Neuronal stem cell (in vitro differentiated cells): Measurements from ENCODE around the gene CHAC2.
"Not testable (repeated sequence)": the region's sequence is repeated elsewhere in the genome, so short reads cannot be mapped to it uniquely, and the experiment has no call there.

Experiments used
- DNase-seq: peaks from one replicate; pipeline ENCODE4 v3.0.0-alpha.2; 2013; ENCODE audit warnings: low spot score
- H2AFZ ChIP-seq: one replicate; pipeline ENCODE4 v1.6.1; 2013; ENCODE audit warnings: mild to moderate bottlenecking, low read length, inconsistent platforms
- H2AK5ac ChIP-seq: 2 replicates; pipeline ENCODE4 v1.6.1; 2013; ENCODE audit warnings: low read depth, mild to moderate bottlenecking, inconsistent platforms, low read length, moderate library complexity, mixed read lengths
- H2BK120ac ChIP-seq: 2 replicates; pipeline ENCODE4 v1.6.1; 2013; ENCODE audit warnings: low read depth, mild to moderate bottlenecking, inconsistent platforms, low read length, moderate library complexity, mixed read lengths
- H2BK12ac ChIP-seq: one replicate; pipeline ENCODE4 v1.6.1; 2013; ENCODE audit warnings: low read length, inconsistent platforms
- H2BK15ac ChIP-seq: 2 replicates; pipeline ENCODE4 v1.6.1; 2013; ENCODE audit warnings: mild to moderate bottlenecking, low read length, inconsistent platforms, mixed read lengths
- H2BK5ac ChIP-seq: one replicate; pipeline ENCODE4 v1.6.1; 2013; ENCODE audit warnings: inconsistent platforms, mild to moderate bottlenecking, low read length, moderate library complexity
- H3K14ac ChIP-seq: one replicate; pipeline ENCODE4 v1.6.1; 2013; ENCODE audit warnings: low read length, inconsistent platforms
- H3K18ac ChIP-seq: 2 replicates; pipeline ENCODE4 v1.6.1; 2013; ENCODE audit warnings: low read length, inconsistent platforms
- H3K23ac ChIP-seq: 2 replicates; pipeline ENCODE4 v1.6.1; 2013; ENCODE audit warnings: low read depth, mild to moderate bottlenecking, mixed read lengths, low read length, inconsistent platforms; ENCODE audit not compliant: poor library complexity
- H3K27ac ChIP-seq: replicated peaks from 3 replicates; pipeline ENCODE4 v1.5.1; 2013; ENCODE audit warnings: low read length, inconsistent platforms
- H3K27me3 ChIP-seq, 3 experiments: 2 replicates each; pipeline ENCODE4 v1.6.1; 2013; ENCODE audit warnings: low read length in 3 of 3, mild to moderate bottlenecking in 2 of 3, inconsistent platforms in 1 of 3, low read depth in 1 of 3, mixed read lengths in 1 of 3, moderate library complexity in 1 of 3; ENCODE audit not compliant: control insufficient read depth in 3 of 3, insufficient read depth in 3 of 3
- H3K36me3 ChIP-seq, 2 donors: replicated peaks in 1 of 2; 2 replicates each; pipeline ENCODE4 v1.6.1; 2013; ENCODE audit warnings: low read length in 2 of 2; ENCODE audit not compliant: control insufficient read depth in 2 of 2, insufficient read depth in 2 of 2
- H3K4ac ChIP-seq: 2 replicates; pipeline ENCODE4 v1.6.1; 2013; ENCODE audit warnings: inconsistent platforms, mild to moderate bottlenecking, low read length, moderate library complexity
- H3K4me1 ChIP-seq, 2 donors: 1 replicate in 1 of 2; 2 replicates in 1 of 2; pipeline ENCODE4 v1.6.1; 2013; ENCODE audit warnings: low read length in 2 of 2, low read depth in 1 of 2; ENCODE audit not compliant: control insufficient read depth in 2 of 2, insufficient read depth in 1 of 2
- H3K4me2 ChIP-seq: one replicate; pipeline ENCODE4 v1.6.1; 2013; ENCODE audit warnings: mild to moderate bottlenecking, low read length, inconsistent platforms; ENCODE audit not compliant: insufficient read depth, poor library complexity, severe bottlenecking
- H3K4me3 ChIP-seq, 2 donors: 2 replicates each; pipeline ENCODE4 v1.5.1; 2013; ENCODE audit warnings: low read length in 2 of 2, mild to moderate bottlenecking in 2 of 2, inconsistent platforms in 1 of 2, moderate library complexity in 1 of 2
- H3K79me1 ChIP-seq: one replicate; pipeline ENCODE4 v1.6.1; 2013; ENCODE audit warnings: low read depth, mild to moderate bottlenecking, inconsistent platforms, low read length, moderate library complexity
- H3K9ac ChIP-seq: one replicate; pipeline ENCODE4 v1.6.1; 2013; ENCODE audit warnings: mild to moderate bottlenecking, low read depth, low read length, inconsistent platforms; ENCODE audit not compliant: poor library complexity
- H3K9me3 ChIP-seq, 2 donors: replicated peaks in 1 of 2; 2 replicates each; pipeline versions ENCODE3 to v1.6.1; 2013; ENCODE audit warnings: low read length in 2 of 2, mild to moderate bottlenecking in 2 of 2, inconsistent platforms in 1 of 2, low read depth in 1 of 2, mixed read lengths in 1 of 2, moderate library complexity in 1 of 2; ENCODE audit not compliant: control insufficient read depth in 2 of 2, insufficient read depth in 1 of 2
- H4K8ac ChIP-seq: one replicate; pipeline ENCODE4 v1.6.1; 2013; ENCODE audit warnings: low read depth, mild to moderate bottlenecking, inconsistent platforms, low read length, moderate library complexity
- H4K91ac ChIP-seq: one replicate; pipeline ENCODE4 v1.6.1; 2013; ENCODE audit warnings: low read length, low read depth, mild to moderate bottlenecking, inconsistent platforms; ENCODE audit not compliant: poor library complexity
- WGBS, 2 donors: extraction: QIAGEN DNeasy Blood & Tissue Kit; methylation state at CpG; one replicate each; pipeline ENCODE4 v1.1.7; 2013; ENCODE audit warnings: missing lambda C conversion rate in 2 of 2, mixed read lengths in 1 of 2; ENCODE audit not compliant: insufficient read length in 2 of 2, insufficient replicate concordance in 1 of 2; ENCODE audit errors: extremely low coverage in 2 of 2; 5-methylcytosine and 5-hydroxymethylcytosine counted together

CHAC2 gene

GRCh38 chr2:53821810-53822209, 54.2 kb downstream of the CHAC2 start:
- WGBS, 2 donors: no CpG with 5 or more reads among the region's 6 CpGs
- no peak overlapping the region for H2BK120ac ChIP-seq
- H4K91ac ChIP-seq: no peak overlapping the region
- no peaks in the 10 kb centered on the region for H3K79me1 ChIP-seq
- H3K4me1 ChIP-seq: peaks cover 3% of the 10 kb centered on the region in 2 donors
- H3K9me3 ChIP-seq: no peaks in the 10 kb centered on the region
- H3K9ac ChIP-seq: no peak overlapping the region
- no peak overlapping the region for H2BK12ac ChIP-seq
- H3K4ac ChIP-seq: no peak overlapping the region
- H2BK5ac ChIP-seq: no peak overlapping the region
- no peak overlapping the region for H2AK5ac ChIP-seq
- no peak overlapping the region for H2AFZ ChIP-seq
- DNase-seq: no peak
- no peak overlapping the region for H3K27ac ChIP-seq
- H3K18ac ChIP-seq: no peak overlapping the region
- H3K14ac ChIP-seq: no peak overlapping the region
- H4K8ac ChIP-seq: no peak overlapping the region
- H3K27me3 ChIP-seq: no peaks in the 10 kb centered on the region
- peaks cover 2 to 30% of the 10 kb centered on the region in 2 donors for H3K36me3 ChIP-seq
- no peak overlapping the region for H3K23ac ChIP-seq
- no peak overlapping the region for H3K4me2 ChIP-seq
- H3K4me3 ChIP-seq: no peak overlapping the region
- H2BK15ac ChIP-seq: no peak overlapping the region

GRCh38 chr2:53823639-53824038, 56.0 kb downstream of the CHAC2 start:
- not testable (repeated sequence) for H2BK15ac ChIP-seq, H3K79me1 ChIP-seq, H4K8ac ChIP-seq, H3K14ac ChIP-seq, H3K27me3 ChIP-seq, H3K23ac ChIP-seq, H3K4me3 ChIP-seq, H3K9ac ChIP-seq, H3K4ac ChIP-seq, H2BK120ac ChIP-seq, H2AK5ac ChIP-seq, H3K4me2 ChIP-seq, H2AFZ ChIP-seq, DNase-seq, H3K9me3 ChIP-seq, H2BK5ac ChIP-seq, H3K27ac ChIP-seq, H4K91ac ChIP-seq, H3K18ac ChIP-seq, H2BK12ac ChIP-seq
- H3K36me3 ChIP-seq: peaks cover 2 to 13% of the 10 kb centered on the region in 2 donors
- WGBS, 2 donors: no CpG with 5 or more reads among the region's 9 CpGs
- H3K4me1 ChIP-seq: peaks cover 9 to 12% of the 10 kb centered on the region in 2 donors
